B cell (primary cell): Measurements from ENCODE around the gene SMC3. TPM values are rescaled to one million over a fixed set of nuclear protein-coding genes. Genes with fewer than 3 reads are reported as not detected.

Experiments used
- ATAC-seq: fragments of 200-7000 bp; cut with Tn5 transposase; one replicate; pipeline ENCODE4 v1.10.0; 2021; ENCODE audit warnings: low read depth, mild to moderate bottlenecking, moderate number of reproducible peaks, moderate library complexity
- CTCF ChIA-PET: fragments of 350-600 bp; sonication (Branson Sonifier 250); formaldehyde crosslinking; loops from one replicate; lab custom pipeline; 2021; ENCODE audit warnings: antibody characterized with exemption, inconsistent platforms; lab: Charles Lee
- POLR2A ChIA-PET: fragments of 350-600 bp; sonication (Branson Sonifier 250); formaldehyde crosslinking; loops from one replicate; lab custom pipeline; 2021; ENCODE audit warnings: antibody characterized with exemption; lab: Charles Lee
- DNase-seq: peaks from one replicate; pipeline ENCODE4 v3.0.0; 2013
- H2AFZ ChIP-seq: 2 replicates; pipeline ENCODE4 v1.6.1; 2012; ENCODE audit warnings: mild to moderate bottlenecking, low read depth, low read length; ENCODE audit not compliant: insufficient read depth, poor library complexity, severe bottlenecking
- H3K27ac ChIP-seq, 2 donors: 1 replicate in 1 of 2; 2 replicates in 1 of 2; pipeline ENCODE4 v1.5.1; 2012 to 2013; ENCODE audit warnings: low read length in 2 of 2, mild to moderate bottlenecking in 2 of 2, moderate library complexity in 1 of 2
- H3K27me3 ChIP-seq, 4 experiments: fragments of 200-600 bp in 1 of 4; sonication (generic) in 1 of 4; replicated peaks in 1 of 4; 1 replicate in 2 of 4; 2 replicates in 2 of 4; pipeline versions ENCODE4 v1.6.1 to v1.7.0; 2013 to 2016; ENCODE audit warnings: low read length in 3 of 4, mild to moderate bottlenecking in 2 of 4, mixed read lengths in 1 of 4, moderate library complexity in 1 of 4; ENCODE audit not compliant: insufficient read depth in 4 of 4, control insufficient read depth in 3 of 4; ENCODE audit errors: control extremely low read depth in 1 of 4
- H3K36me3 ChIP-seq, 2 experiments: replicated peaks in 1 of 2; 1 replicate in 1 of 2; 2 replicates in 1 of 2; pipeline versions ENCODE4 v1.6.1 to v1.7.1; 2013; ENCODE audit warnings: low read length in 1 of 2; ENCODE audit not compliant: insufficient read depth in 2 of 2, control insufficient read depth in 1 of 2; ENCODE audit errors: control extremely low read depth in 1 of 2, extremely low read depth in 1 of 2
- H3K4me1 ChIP-seq, 2 donors: fragments of 200-600 bp in 1 of 2; sonication (generic) in 1 of 2; 1 replicate in 1 of 2; 2 replicates in 1 of 2; pipeline versions ENCODE4 v1.5.1 to v1.6.1; 2013 to 2017; ENCODE audit warnings: low read length in 2 of 2; ENCODE audit not compliant: control insufficient read depth in 2 of 2, insufficient read depth in 2 of 2
- H3K4me2 ChIP-seq: replicated peaks from 2 replicates; pipeline ENCODE3; 2012; ENCODE audit warnings: mild to moderate bottlenecking, low read depth, low read length; ENCODE audit not compliant: poor library complexity, severe bottlenecking
- H3K4me3 ChIP-seq, 5 experiments: fragments of 200-600 bp in 1 of 5; sonication (generic) in 1 of 5; 1 replicate in 3 of 5; 2 replicates in 2 of 5; pipeline versions ENCODE4 v1.5.1 to v1.7.0; 2011 to 2016; ENCODE audit warnings: low read length in 4 of 5, mild to moderate bottlenecking in 4 of 5, low read depth in 2 of 5, control low read depth in 1 of 5, moderate library complexity in 1 of 5; ENCODE audit not compliant: insufficient read depth in 1 of 5; ENCODE audit errors: control extremely low read depth in 1 of 5, extremely low read depth in 1 of 5
- H3K79me2 ChIP-seq: fragments of 200-600 bp; sonication (generic); one replicate; pipeline ENCODE4 v1.6.0; 2016; ENCODE audit warnings: low read length; ENCODE audit not compliant: control insufficient read depth, insufficient read depth
- H3K9ac ChIP-seq: fragments of 200-600 bp; sonication (generic); 2 replicates; pipeline ENCODE4 v1.6.1; 2017; ENCODE audit warnings: mild to moderate bottlenecking, low read length, moderate library complexity
- H3K9me3 ChIP-seq, 3 donors: one replicate each; pipeline versions ENCODE4 v1.6.1 to v1.7.1; 2013; ENCODE audit warnings: low read length in 2 of 3; ENCODE audit not compliant: control insufficient read depth in 2 of 3, insufficient read depth in 1 of 3; ENCODE audit errors: control extremely low read depth in 1 of 3
- H4K20me1 ChIP-seq: 2 replicates; pipeline ENCODE4 v1.6.0; 2012; ENCODE audit warnings: mild to moderate bottlenecking, low read length; ENCODE audit not compliant: insufficient read depth, control insufficient read depth, poor library complexity, severe bottlenecking
- H3K27ac Mint-ChIP-seq: one replicate; pipeline ENCODE4 v1.8.0; 2021; ENCODE audit warnings: mixed read lengths
- H3K27me3 Mint-ChIP-seq: one replicate; pipeline ENCODE4 v1.8.0; 2021; ENCODE audit warnings: mixed read lengths
- H3K4me1 Mint-ChIP-seq: one replicate; pipeline ENCODE4 v1.8.0; 2021; ENCODE audit warnings: mixed read lengths
- H3K4me3 Mint-ChIP-seq: one replicate; pipeline ENCODE4 v1.8.0; 2021; ENCODE audit warnings: mixed read lengths
- H3K9me3 Mint-ChIP-seq: one replicate; pipeline ENCODE4 v1.8.0; 2022; ENCODE audit warnings: mixed read lengths; ENCODE audit not compliant: insufficient read depth
- EZH2 ChIP-seq: IDR thresholded peaks from 2 replicates; pipeline ENCODE4 v1.6.1; 2012; ENCODE audit warnings: borderline replicate concordance, low read depth, mild to moderate bottlenecking, moderate library complexity, low read length; ENCODE audit not compliant: insufficient read depth, poor library complexity, severe bottlenecking
- WGBS: methylation state at CpG from one replicate; pipeline ENCODE4 v1.1.5; 2013; ENCODE audit warnings: missing lambda C conversion rate; ENCODE audit not compliant: insufficient coverage; 5-methylcytosine and 5-hydroxymethylcytosine counted together
- intact Hi-C: fragments of 100-400 bp; cut with micrococcal nuclease; formaldehyde crosslinking; loops from one replicate; pipeline ENCODE4 v1.10.0; 2022
- polyA plus RNA-seq: library from polyadenylated mRNA; depleted of rRNA; stranded (reverse); fragments of >200 nt; gene quantifications from 2 replicates; pipeline ENCODE4 v1.2.3, GENCODE V29; 2012
- total RNA-seq, 2 donors: library from RNA; stranded (reverse); fragments of 120-200 nt in 1 of 2; gene quantifications; 1 replicate in 1 of 2; 2 replicates in 1 of 2; pipeline versions ENCODE4 v1.2.3 to v1.2.4, GENCODE V29; 2013 to 2022
- TF ChIP-seq, protein P1 (sequence below): fragments of 200-600 bp; IDR thresholded peaks from one replicate; pipeline ENCODE4 v1.8.0; 2022; ENCODE audit warnings: antibody characterized with exemption, mild to moderate bottlenecking

Gene SMC3
- total and polyA plus RNA-seq, 2 donors (not counting 1 experiment from before 2014, with no cell fraction given): 6.1 to 45.8 TPM

DNA sequence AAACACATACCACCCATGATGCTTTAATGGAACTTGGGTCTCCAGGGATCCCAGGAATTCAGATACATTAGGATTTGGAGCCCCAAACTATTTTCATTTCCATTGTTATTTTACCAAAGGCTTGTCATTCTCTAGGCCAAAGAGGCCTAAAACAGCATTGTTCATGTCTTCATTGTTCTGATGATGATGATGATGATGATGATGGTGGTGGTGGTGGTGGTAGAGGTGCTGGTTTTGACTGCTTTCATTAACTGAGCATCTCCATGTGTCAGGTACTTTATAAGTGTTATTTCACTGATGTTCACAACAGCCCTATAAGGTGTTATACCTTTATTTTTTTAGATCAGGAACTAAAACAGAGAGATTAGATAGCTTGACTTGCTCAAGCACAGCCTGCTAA is 64.4 kb downstream of the SMC3 start:
- H3K4me3 ChIP-seq: no peak overlapping the region
- Mint-ChIP-seq H3K27me3 (peaks cover 19% of the 10 kb centered on the region), H3K27ac (no peak overlapping the region), H3K4me1 (no peaks in the 10 kb centered on the region), H3K9me3 (no peaks in the 10 kb centered on the region), H3K4me3 (no peak overlapping the region)
- ChIA-PET POLR2A (no interaction called here), CTCF (interaction anchor here (1.0 kb wide), 1 partner anchor 15 kb away, joined by 4 read pairs; no protein-coding TSS in a partner anchor)
- no peak overlapping the region for H3K9ac ChIP-seq
- no peak for ATAC-seq
- no peak overlapping the region for H3K27ac ChIP-seq
- no peaks in the 10 kb centered on the region for H3K4me1 ChIP-seq
- no peak overlapping the region for H3K4me2 ChIP-seq
- TF ChIP-seq EZH2: no peak
- TF ChIP-seq, protein P1, sequence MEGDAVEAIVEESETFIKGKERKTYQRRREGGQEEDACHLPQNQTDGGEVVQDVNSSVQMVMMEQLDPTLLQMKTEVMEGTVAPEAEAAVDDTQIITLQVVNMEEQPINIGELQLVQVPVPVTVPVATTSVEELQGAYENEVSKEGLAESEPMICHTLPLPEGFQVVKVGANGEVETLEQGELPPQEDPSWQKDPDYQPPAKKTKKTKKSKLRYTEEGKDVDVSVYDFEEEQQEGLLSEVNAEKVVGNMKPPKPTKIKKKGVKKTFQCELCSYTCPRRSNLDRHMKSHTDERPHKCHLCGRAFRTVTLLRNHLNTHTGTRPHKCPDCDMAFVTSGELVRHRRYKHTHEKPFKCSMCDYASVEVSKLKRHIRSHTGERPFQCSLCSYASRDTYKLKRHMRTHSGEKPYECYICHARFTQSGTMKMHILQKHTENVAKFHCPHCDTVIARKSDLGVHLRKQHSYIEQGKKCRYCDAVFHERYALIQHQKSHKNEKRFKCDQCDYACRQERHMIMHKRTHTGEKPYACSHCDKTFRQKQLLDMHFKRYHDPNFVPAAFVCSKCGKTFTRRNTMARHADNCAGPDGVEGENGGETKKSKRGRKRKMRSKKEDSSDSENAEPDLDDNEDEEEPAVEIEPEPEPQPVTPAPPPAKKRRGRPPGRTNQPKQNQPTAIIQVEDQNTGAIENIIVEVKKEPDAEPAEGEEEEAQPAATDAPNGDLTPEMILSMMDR: no peak
- intact Hi-C loops: no loop called here
- H3K9me3 ChIP-seq: no peaks in the 10 kb centered on the region
- no peak overlapping the region for H2AFZ ChIP-seq
- H3K36me3 ChIP-seq: no peaks in the 10 kb centered on the region
- peaks cover 0 to 14% (median 5%) of the 10 kb centered on the region in 4 experiments for H3K27me3 ChIP-seq
- H3K79me2 ChIP-seq: no peaks in the 10 kb centered on the region
- H4K20me1 ChIP-seq: no peaks in the 10 kb centered on the region
- DNase-seq: no peak

DNA sequence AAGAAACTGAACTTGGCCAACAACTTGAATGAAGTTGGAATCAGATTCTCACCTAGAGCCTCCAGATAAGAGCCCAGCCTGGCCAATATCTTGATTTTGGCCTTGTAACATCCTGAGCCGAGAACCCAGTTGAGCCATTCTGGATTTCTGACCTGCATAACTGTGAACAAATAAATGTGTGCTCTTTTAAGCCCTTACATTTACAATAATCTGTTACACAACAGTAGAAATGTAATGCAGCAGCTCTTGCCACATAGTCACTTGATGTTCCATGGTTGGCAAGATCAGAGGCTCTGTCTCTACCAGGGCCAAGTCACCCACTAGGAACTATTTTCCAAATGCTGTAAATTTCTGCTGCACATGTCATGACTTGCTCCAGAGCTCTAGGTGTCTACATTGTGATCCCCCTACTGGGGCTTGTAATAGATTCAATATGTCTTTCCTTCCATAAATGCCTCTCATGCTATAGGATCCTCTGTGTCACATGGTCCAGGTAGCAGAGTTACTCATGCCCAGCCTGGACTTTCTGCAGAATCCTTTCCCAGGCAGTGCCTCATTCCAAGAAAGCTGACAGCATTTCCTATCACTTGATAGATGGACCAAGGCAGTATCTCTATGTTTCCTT is 65.2 kb downstream of the SMC3 start:
- Histone ChIP-seq H3K79me2 (no peaks in the 10 kb centered on the region), H3K27ac (no peak overlapping the region), H2AFZ (no peak overlapping the region), H3K27me3 (peaks cover 0 to 22% (median 5%) of the 10 kb centered on the region in 4 experiments), H3K4me1 (no peaks in the 10 kb centered on the region), H3K9ac (no peak overlapping the region), H3K9me3 (no peaks in the 10 kb centered on the region), H3K36me3 (no peaks in the 10 kb centered on the region), H4K20me1 (no peaks in the 10 kb centered on the region), H3K4me2 (no peak overlapping the region), H3K4me3 (no peak overlapping the region)
- TF ChIP-seq, protein P1: no peak
- no peak for TF ChIP-seq EZH2
- CTCF ChIA-PET: interaction anchor here (1.0 to 1.2 kb wide), 2 partner anchors 16 to 40 kb away, joined by 3 to 4 read pairs; no protein-coding TSS in a partner anchor
- Mint-ChIP-seq H3K4me1 (no peaks in the 10 kb centered on the region), H3K27ac (no peak overlapping the region), H3K27me3 (peaks cover 26% of the 10 kb centered on the region), H3K4me3 (no peak overlapping the region), H3K9me3 (no peaks in the 10 kb centered on the region)
- DNase-seq: no peak
- 100% methylated on average over 1 of the region's 1 CpG for WGBS
- intact Hi-C loops: no loop called here
- no peak for ATAC-seq
- POLR2A ChIA-PET: no interaction called here
